ENCODE data around the gene LIMS2.

LIMS2 gene

DNA sequence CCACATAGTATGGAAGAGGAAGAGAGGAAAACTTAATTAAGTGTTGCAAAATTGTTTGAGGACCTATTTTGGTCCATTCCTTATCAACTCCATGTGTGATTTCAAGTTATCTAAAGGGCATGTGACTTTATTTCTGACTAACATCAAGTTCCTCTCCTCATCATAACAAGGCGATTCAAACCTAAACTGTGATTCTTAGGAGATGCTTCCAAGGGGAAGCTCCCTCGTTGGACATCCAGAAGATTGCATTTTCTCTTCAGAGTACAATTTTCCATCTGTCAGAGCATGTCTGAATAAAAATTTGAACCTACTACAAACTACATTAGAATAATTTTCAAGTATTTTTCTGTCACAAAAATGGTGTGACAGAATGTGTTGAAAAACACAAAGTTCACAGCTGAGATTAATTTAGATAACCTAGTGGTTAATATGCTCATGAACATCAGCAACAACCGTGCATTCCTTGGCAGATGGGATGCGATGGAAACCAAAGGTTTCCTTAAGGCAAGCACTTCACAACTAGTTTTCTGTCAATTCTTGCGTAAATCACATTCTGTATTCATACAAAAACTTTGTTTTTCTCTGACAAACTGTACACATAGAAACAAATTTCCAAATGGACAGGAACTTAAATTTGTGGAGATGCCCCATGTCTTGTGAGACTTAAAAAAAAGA lies 30.2 kb upstream of the LIMS2 start:
- TF ChIP-seq, protein P1, sequence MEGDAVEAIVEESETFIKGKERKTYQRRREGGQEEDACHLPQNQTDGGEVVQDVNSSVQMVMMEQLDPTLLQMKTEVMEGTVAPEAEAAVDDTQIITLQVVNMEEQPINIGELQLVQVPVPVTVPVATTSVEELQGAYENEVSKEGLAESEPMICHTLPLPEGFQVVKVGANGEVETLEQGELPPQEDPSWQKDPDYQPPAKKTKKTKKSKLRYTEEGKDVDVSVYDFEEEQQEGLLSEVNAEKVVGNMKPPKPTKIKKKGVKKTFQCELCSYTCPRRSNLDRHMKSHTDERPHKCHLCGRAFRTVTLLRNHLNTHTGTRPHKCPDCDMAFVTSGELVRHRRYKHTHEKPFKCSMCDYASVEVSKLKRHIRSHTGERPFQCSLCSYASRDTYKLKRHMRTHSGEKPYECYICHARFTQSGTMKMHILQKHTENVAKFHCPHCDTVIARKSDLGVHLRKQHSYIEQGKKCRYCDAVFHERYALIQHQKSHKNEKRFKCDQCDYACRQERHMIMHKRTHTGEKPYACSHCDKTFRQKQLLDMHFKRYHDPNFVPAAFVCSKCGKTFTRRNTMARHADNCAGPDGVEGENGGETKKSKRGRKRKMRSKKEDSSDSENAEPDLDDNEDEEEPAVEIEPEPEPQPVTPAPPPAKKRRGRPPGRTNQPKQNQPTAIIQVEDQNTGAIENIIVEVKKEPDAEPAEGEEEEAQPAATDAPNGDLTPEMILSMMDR (IDR thresholded peaks at IDR 0.05; ENCODE audit: low read depth, low read length, missing control alignments): no peak
- H3K4me3 ChIP-seq (ENCODE audit: low read depth, low read length): no peak overlapping the region
- no peak for DNase-seq (ENCODE audit: low read depth)

GRCh38 chr2:127704641-127705390 lies 29.5 kb upstream of the LIMS2 start:
- TF ChIP-seq, protein P1 (IDR thresholded peaks at IDR 0.05; ENCODE audit: low read depth, low read length, missing control alignments): no peak
- H3K4me3 ChIP-seq (ENCODE audit: low read depth, low read length): no peak overlapping the region
- no peak for DNase-seq (ENCODE audit: low read depth)

DNA sequence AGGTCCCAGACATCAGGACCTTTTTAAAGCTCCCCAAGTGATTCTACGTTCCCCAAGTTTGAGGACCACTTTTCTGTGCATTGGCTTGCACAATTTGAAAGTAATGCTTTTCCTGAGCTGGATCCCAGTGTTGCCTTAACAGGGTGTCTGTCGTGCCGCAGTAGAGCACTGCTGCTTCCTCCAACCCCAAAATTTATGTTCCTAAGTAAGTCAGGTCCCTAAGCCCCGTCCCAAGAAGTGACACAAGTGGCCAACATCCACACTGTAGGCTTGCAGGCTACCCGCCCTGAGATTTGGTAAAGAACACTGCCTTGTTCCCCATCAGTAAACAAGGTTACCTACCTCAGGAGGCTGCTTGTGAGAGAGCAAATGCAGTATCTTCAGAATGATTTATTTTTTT lies 28.0 kb upstream of the LIMS2 start:
- TF ChIP-seq, protein P1 (IDR thresholded peaks at IDR 0.05; ENCODE audit: low read depth, low read length, missing control alignments): no peak
- H3K4me3 ChIP-seq (ENCODE audit: low read depth, low read length): no peak overlapping the region; the same call in 1 of the 2 replicates
- no peak for DNase-seq (ENCODE audit: low read depth)

- TF ChIP-seq, protein P1 (IDR thresholded peaks at IDR 0.05; ENCODE audit: low read depth, low read length, missing control alignments): no peak
- H3K4me3 ChIP-seq (ENCODE audit: low read depth, low read length): peak overlapping the region; percentile 60
- no peak for DNase-seq (ENCODE audit: low read depth)
Measured at GRCh38 chr2:127702395-127703009, 27.2 kb upstream of the LIMS2 start.

- TF ChIP-seq, protein P1 (IDR thresholded peaks at IDR 0.05; ENCODE audit: low read depth, low read length, missing control alignments): peak; percentile 33
- peak overlapping the region; percentile 60 for H3K4me3 ChIP-seq (ENCODE audit: low read depth, low read length)
- DNase-seq (ENCODE audit: low read depth): peak; percentile 55
Measured at GRCh38 chr2:127701651-127702394, 26.5 kb upstream of the LIMS2 start.

- H3K4me3 ChIP-seq (ENCODE audit: low read depth, low read length): peak within 1 kb of the TSS; percentile 60
- TF ChIP-seq, protein P1 (IDR thresholded peaks at IDR 0.05; ENCODE audit: low read depth, low read length, missing control alignments): no peak
- DNase-seq (ENCODE audit: low read depth): peak; percentile 87
Measured at GRCh38 chr2:127701193-127701650, 25.9 kb upstream of the LIMS2 start, which contains the start of gene SFT2D3. Gene SFT2D3 (plus strand): TSS chr2:127701497. CDS start chr2:127701529, 32 bp downstream.
